Neural progenitor cell (in vitro differentiated cells): Measurements from ENCODE around the gene RMP24.

Experiments
- EZH2 ChIP-seq: fragments of 200-600 bp; sonication (generic); IDR thresholded peaks from 2 replicates; pipeline ENCODE4 v1.6.1; 2017; ENCODE audit warnings: antibody characterized with exemption, mild to moderate bottlenecking, moderate library complexity
- EZH2phosphoT487 ChIP-seq: fragments of 200-600 bp; sonication (generic); IDR thresholded peaks from 2 replicates; pipeline ENCODE4 v1.6.1; 2017; ENCODE audit warnings: antibody characterized with exemption
- TF ChIP-seq, protein P1 (sequence below): fragments of 200-600 bp; sonication (generic); IDR thresholded peaks from 2 replicates; pipeline ENCODE4 v1.5.1; 2017; ENCODE audit warnings: antibody characterized with exemption, mild to moderate bottlenecking

DNA sequence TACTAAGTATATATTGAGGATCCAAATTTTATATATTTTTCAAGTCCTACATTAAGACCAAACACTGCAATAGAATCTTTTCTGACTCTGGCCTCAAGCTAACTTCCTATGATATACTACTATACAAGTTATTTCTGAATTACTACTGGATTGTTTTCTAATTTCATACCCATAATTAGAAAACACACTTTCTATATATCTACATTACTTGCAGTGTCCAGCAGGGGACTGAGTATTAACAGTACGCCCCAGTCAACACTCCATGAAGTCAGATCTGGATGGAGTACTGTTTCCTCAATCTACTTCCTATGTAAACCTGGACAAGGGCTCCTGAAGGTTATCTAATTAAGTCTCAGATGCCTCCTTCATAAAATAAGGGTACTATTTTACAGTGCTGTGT lies 26.5 kb downstream of the RMP24 start:
- TF ChIP-seq EZH2 = no peak
- TF ChIP-seq, protein P1, sequence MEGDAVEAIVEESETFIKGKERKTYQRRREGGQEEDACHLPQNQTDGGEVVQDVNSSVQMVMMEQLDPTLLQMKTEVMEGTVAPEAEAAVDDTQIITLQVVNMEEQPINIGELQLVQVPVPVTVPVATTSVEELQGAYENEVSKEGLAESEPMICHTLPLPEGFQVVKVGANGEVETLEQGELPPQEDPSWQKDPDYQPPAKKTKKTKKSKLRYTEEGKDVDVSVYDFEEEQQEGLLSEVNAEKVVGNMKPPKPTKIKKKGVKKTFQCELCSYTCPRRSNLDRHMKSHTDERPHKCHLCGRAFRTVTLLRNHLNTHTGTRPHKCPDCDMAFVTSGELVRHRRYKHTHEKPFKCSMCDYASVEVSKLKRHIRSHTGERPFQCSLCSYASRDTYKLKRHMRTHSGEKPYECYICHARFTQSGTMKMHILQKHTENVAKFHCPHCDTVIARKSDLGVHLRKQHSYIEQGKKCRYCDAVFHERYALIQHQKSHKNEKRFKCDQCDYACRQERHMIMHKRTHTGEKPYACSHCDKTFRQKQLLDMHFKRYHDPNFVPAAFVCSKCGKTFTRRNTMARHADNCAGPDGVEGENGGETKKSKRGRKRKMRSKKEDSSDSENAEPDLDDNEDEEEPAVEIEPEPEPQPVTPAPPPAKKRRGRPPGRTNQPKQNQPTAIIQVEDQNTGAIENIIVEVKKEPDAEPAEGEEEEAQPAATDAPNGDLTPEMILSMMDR = peak; percentile 38
- no peak for TF ChIP-seq EZH2phosphoT487
